H1 (cell line): ENCODE results near the gene CORO1C. TPM values are rescaled to one million over a fixed set of nuclear protein-coding genes. Genes with fewer than 3 reads are reported as not detected.

Experiments used
- CTCF ChIA-PET: fragments of 300-600 bp; sonication (Branson Sonifier 250); formaldehyde crosslinking; loops from one replicate; lab custom pipeline; 2021; ENCODE audit not compliant: partially characterized antibody; lab: Charles Lee
- POLR2A ChIA-PET: fragments of 300-600 bp; sonication (Branson Sonifier 250); formaldehyde crosslinking; loops from one replicate; lab custom pipeline; 2021; ENCODE audit warnings: inconsistent platforms; ENCODE audit not compliant: partially characterized antibody; lab: Charles Lee
- DNase-seq, 2 experiments: peaks; one replicate each; pipeline versions ENCODE4 v3.0.0 to v3.0.0-alpha.2; 2010 to 2022; ENCODE audit warnings: low spot score in 2 of 2, low read depth in 1 of 2, mixed read lengths in 1 of 2
- FAIRE-seq: peaks from 2 replicates; lab custom pipeline; 2011; peaks lifted over from hg19 to GRCh38; lab: Jason Lieb, UNC
- H2AFZ ChIP-seq: 2 replicates; pipeline ENCODE4 v1.8.1; 2012; ENCODE audit warnings: low read length, inconsistent platforms
- H2AK5ac ChIP-seq: 2 replicates; pipeline ENCODE4 v1.6.1; 2013; ENCODE audit warnings: low read depth, low read length
- H2BK120ac ChIP-seq: replicated peaks from 2 replicates; pipeline ENCODE3; 2013; ENCODE audit warnings: low read depth, low read length, inconsistent platforms
- H2BK12ac ChIP-seq: 2 replicates; pipeline ENCODE4 v1.6.1; 2013; ENCODE audit warnings: low read depth, low read length
- H2BK15ac ChIP-seq: 2 replicates; pipeline ENCODE4 v1.6.1; 2013; ENCODE audit warnings: low read length
- H2BK20ac ChIP-seq: 2 replicates; pipeline ENCODE4 v1.6.1; 2013; ENCODE audit warnings: low read length
- H2BK5ac ChIP-seq: 2 replicates; pipeline ENCODE4 v1.6.1; 2013; ENCODE audit warnings: low read depth, low read length
- H3K14ac ChIP-seq: 2 replicates; pipeline ENCODE4 v1.6.1; 2013; ENCODE audit warnings: inconsistent platforms; ENCODE audit not compliant: insufficient read length
- H3K18ac ChIP-seq: 2 replicates; pipeline ENCODE4 v1.6.1; 2013; ENCODE audit warnings: low read length; ENCODE audit errors: extremely low read depth
- H3K23ac ChIP-seq: 2 replicates; pipeline ENCODE4 v1.6.1; 2013; ENCODE audit warnings: inconsistent platforms; ENCODE audit not compliant: insufficient read length
- H3K23me2 ChIP-seq: 2 replicates; pipeline ENCODE4 v1.6.1; 2013; ENCODE audit warnings: low read depth, low read length
- H3K27ac ChIP-seq: 2 replicates; pipeline ENCODE4 v1.6.1; 2011; ENCODE audit warnings: low read depth, low read length, inconsistent platforms
- H3K27me3 ChIP-seq, 4 experiments: replicated peaks in 1 of 4; 1 replicate in 1 of 4; 2 replicates in 3 of 4; pipeline versions ENCODE4 v1.6.1 to v1.8.1; 2011 to 2013; ENCODE audit warnings: low read length in 3 of 4, mild to moderate bottlenecking in 3 of 4, inconsistent platforms in 2 of 4, mixed read lengths in 2 of 4, moderate library complexity in 1 of 4; ENCODE audit not compliant: control insufficient read depth in 3 of 4, insufficient read depth in 3 of 4; ENCODE audit errors: extremely low read depth in 1 of 4
- H3K36me3 ChIP-seq, 4 experiments: 2 replicates each; pipeline versions ENCODE4 v1.6.1 to v1.8.1; 2011 to 2013; ENCODE audit warnings: mild to moderate bottlenecking in 4 of 4, low read length in 3 of 4, moderate library complexity in 2 of 4, control low read depth in 1 of 4, inconsistent platforms in 1 of 4; ENCODE audit not compliant: insufficient read depth in 4 of 4, control insufficient read depth in 2 of 4
- H3K4ac ChIP-seq: replicated peaks from 2 replicates; pipeline ENCODE3; 2013; ENCODE audit warnings: low read length, low read depth, mixed read lengths, inconsistent platforms; ENCODE audit not compliant: insufficient read length
- H3K4me1 ChIP-seq, 4 experiments: replicated peaks in 1 of 4; 1 replicate in 1 of 4; 2 replicates in 3 of 4; pipeline versions ENCODE4 v1.6.1 to v1.8.1; 2011 to 2013; ENCODE audit warnings: low read length in 3 of 4, inconsistent platforms in 2 of 4, mixed read lengths in 1 of 4; ENCODE audit not compliant: insufficient read depth in 4 of 4, control insufficient read depth in 3 of 4
- H3K4me2 ChIP-seq, 2 experiments: 2 replicates each; pipeline versions ENCODE4 v1.6.1 to v1.8.1; 2011 to 2013; ENCODE audit warnings: low read depth in 2 of 2, low read length in 2 of 2, control low read depth in 1 of 2, inconsistent platforms in 1 of 2, mild to moderate bottlenecking in 1 of 2; ENCODE audit not compliant: insufficient read depth in 1 of 2
- H3K4me3 ChIP-seq, 4 experiments: fragments of 200-600, 300-600 bp in 1 of 4; sonication (generic), shearing (Covaris generic), sonication (Bioruptor Twin) in 1 of 4; 2 replicates each; pipeline versions ENCODE4 v1.5.1 to v1.8.1; 2011 to 2016; ENCODE audit warnings: low read length in 4 of 4, low read depth in 3 of 4, control low read depth in 2 of 4, inconsistent platforms in 2 of 4, mild to moderate bottlenecking in 2 of 4, mixed read lengths in 1 of 4, moderate library complexity in 1 of 4; ENCODE audit not compliant: insufficient read depth in 2 of 4; ENCODE audit errors: extremely low read depth in 1 of 4
- H3K56ac ChIP-seq: replicated peaks from 2 replicates; pipeline ENCODE3; 2013; ENCODE audit warnings: low read depth, mild to moderate bottlenecking, mixed read lengths, low read length, inconsistent platforms; ENCODE audit not compliant: insufficient read length
- H3K79me1 ChIP-seq: 2 replicates; pipeline ENCODE4 v1.6.1; 2013; ENCODE audit warnings: low read depth, low read length, control low read depth
- H3K79me2 ChIP-seq, 2 experiments: 2 replicates each; pipeline versions ENCODE4 v1.6.1 to v1.8.1; 2012 to 2013; ENCODE audit warnings: low read length in 2 of 2, mild to moderate bottlenecking in 2 of 2, inconsistent platforms in 1 of 2; ENCODE audit not compliant: insufficient read depth in 2 of 2, control insufficient read depth in 1 of 2
- H3K9ac ChIP-seq, 4 experiments: replicated peaks in 1 of 4; 1 replicate in 1 of 4; 2 replicates in 3 of 4; pipeline versions ENCODE4 v1.6.1 to v1.8.1; 2011 to 2013; ENCODE audit warnings: low read depth in 3 of 4, low read length in 3 of 4, control low read depth in 2 of 4, mild to moderate bottlenecking in 2 of 4, moderate library complexity in 2 of 4, inconsistent platforms in 1 of 4; ENCODE audit errors: extremely low read depth in 1 of 4
- H3K9me3 ChIP-seq, 2 experiments: 2 replicates each; pipeline versions ENCODE4 v1.6.1 to v1.8.1; 2012 to 2013; ENCODE audit warnings: mild to moderate bottlenecking in 2 of 2, moderate library complexity in 2 of 2, control low read depth in 1 of 2, inconsistent platforms in 1 of 2, low read depth in 1 of 2, low read length in 1 of 2, mixed read lengths in 1 of 2; ENCODE audit not compliant: insufficient read depth in 2 of 2
- H4K20me1 ChIP-seq, 2 experiments: replicated peaks in 1 of 2; 2 replicates each; pipeline versions ENCODE3 to v1.8.1; 2011 to 2013; ENCODE audit warnings: inconsistent platforms in 2 of 2, low read length in 2 of 2, mild to moderate bottlenecking in 1 of 2; ENCODE audit not compliant: insufficient read depth in 2 of 2, control insufficient read depth in 1 of 2
- H4K5ac ChIP-seq: 2 replicates; pipeline ENCODE4 v1.6.1; 2013; ENCODE audit warnings: low read length, low read depth, mixed read lengths, inconsistent platforms; ENCODE audit not compliant: insufficient read length
- H4K8ac ChIP-seq: 2 replicates; pipeline ENCODE4 v1.8.0; 2013; ENCODE audit warnings: mild to moderate bottlenecking, moderate library complexity, low read length, inconsistent platforms; ENCODE audit not compliant: insufficient read depth; ENCODE audit errors: extremely low read depth
- H4K91ac ChIP-seq: replicated peaks from 2 replicates; pipeline ENCODE3; 2013; ENCODE audit warnings: low read length, mixed read lengths, inconsistent platforms; ENCODE audit not compliant: insufficient read length
- BRCA1 ChIP-seq: IDR thresholded peaks from 2 replicates; pipeline ENCODE4 v1.6.1; 2012; ENCODE audit warnings: low read depth, low read length, improper control_type of control experiment
- GABPA ChIP-seq: IDR thresholded peaks from 2 replicates; pipeline ENCODE4 v1.6.1; 2011; ENCODE audit warnings: mild to moderate bottlenecking, low read length, moderate library complexity, borderline replicate concordance; ENCODE audit not compliant: insufficient read depth
- NANOG ChIP-seq: IDR thresholded peaks from 2 replicates; pipeline ENCODE4 v1.6.1; 2011; ENCODE audit warnings: low read length, low read depth, mild to moderate bottlenecking, inconsistent platforms; ENCODE audit not compliant: insufficient read depth, poor library complexity, severe bottlenecking
- TAF7 ChIP-seq: optimal IDR thresholded peaks from 2 replicates; pipeline ENCODE3; 2011; ENCODE audit warnings: low read depth, mild to moderate bottlenecking, inconsistent platforms, low read length, moderate library complexity, borderline replicate concordance
- TEAD4 ChIP-seq: IDR thresholded peaks from 2 replicates; pipeline ENCODE4 v1.6.1; 2012; ENCODE audit warnings: low read depth, low read length, inconsistent platforms, mixed read lengths
- WGBS, 2 experiments: shearing (Covaris generic) in 1 of 2; methylation state at CpG; one replicate each; pipeline versions ENCODE4 v1.1.6 to v1.1.7; 2013 to 2015; ENCODE audit warnings: low lambda C conversion rate in 2 of 2, mixed read lengths in 2 of 2, inconsistent platforms in 1 of 2, low coverage in 1 of 2, missing lambda C conversion rate in 1 of 2; ENCODE audit not compliant: insufficient replicate concordance in 2 of 2, insufficient coverage in 1 of 2, insufficient read length in 1 of 2; ENCODE audit errors: extremely low coverage in 1 of 2, missing lambda C conversion rate in 1 of 2; 5-methylcytosine and 5-hydroxymethylcytosine counted together
- polyA plus RNA-seq, 7 experiments: library from polyadenylated mRNA; depleted of rRNA in 3 of 7; stranded (reverse) in 5 of 7; unstranded in 2 of 7; fragments of >200 nt in 5 of 7; fragments of 200-250 nt in 2 of 7; gene quantifications; 1 replicate in 5 of 7; 2 replicates in 1 of 7; 4 replicates in 1 of 7; pipeline versions ENCODE4 v1.2.1 to v1.2.3, GENCODE V29; 2011 to 2013; ENCODE audit warnings: missing spikeins in 2 of 7, mixed read lengths in 2 of 7
- total RNA-seq: library from RNA; stranded (reverse); fragmentation: NEBNext Ultra II Directional; extraction: Animal tissue kit (Norgen Biotek cat#: 25700); gene quantifications from 2 replicates; pipeline ENCODE4 v1.2.1, GENCODE V29; 2021

Gene CORO1C
- total and polyA plus RNA-seq, 2 of the 8 experiments (the other 6 are each of a cell fraction or from before 2014, with no cell fraction given) = 72.7 to 120 TPM

GRCh38 chr12:108772891-108773797 lies 41.8 kb upstream of the CORO1C start:
- Histone ChIP-seq H3K9me3 (no peaks in the 10 kb centered on the region), H2BK120ac (no peak overlapping the region), H3K79me2 (no peaks in the 10 kb centered on the region), H2BK15ac (peak overlapping the region; percentile 5; the same call in 1 of the 2 replicates), H3K14ac (no peak overlapping the region), H2AFZ (no peak overlapping the region), H3K56ac (no peak overlapping the region), H4K5ac (no peak overlapping the region), H4K20me1 (peaks cover 0 to 4% of the 10 kb centered on the region in 2 experiments), H2BK5ac (peak overlapping the region; percentile 13; the same call in 1 of the 2 replicates), H3K36me3 (no peaks in the 10 kb centered on the region), H3K4me1 (peaks cover 0 to 15% (median 2%) of the 10 kb centered on the region in 4 experiments; a peak in 3 of 7 replicates), H3K23me2 (peaks cover 8% of the 10 kb centered on the region), H3K4me2 (no peak overlapping the region), H3K79me1 (no peaks in the 10 kb centered on the region; the same call in 1 of the 2 replicates), H3K4me3 (no peak overlapping the region), H3K4ac (no peak overlapping the region), H2BK12ac (peak overlapping the region; percentile 93), H2BK20ac (no peak overlapping the region), H4K91ac (peak overlapping the region; percentile 12), H4K8ac (no peak overlapping the region), H3K27me3 (no peaks in the 10 kb centered on the region), H3K9ac (no peak overlapping the region; a peak in 1 of 7 replicates), H3K18ac (peak overlapping the region; percentile 32; the same call in 1 of the 2 replicates), H3K23ac (no peak overlapping the region), H3K27ac (no peak overlapping the region; the same call in 1 of the 2 replicates), H2AK5ac (peak overlapping the region; percentile 79; the same call in 1 of the 2 replicates)
- WGBS, 2 experiments = 91% methylated on average over 25 of the region's 25 CpGs; no CpG with 5 or more reads in 1 of the 2 experiments
- CTCF ChIA-PET = interaction anchor here (0.9 to 4.0 kb wide), 4 partner anchors 21 to 108 kb away, joined by 3 to 15 read pairs (median 8); no protein-coding TSS in a partner anchor
- DNase-seq (no peak), FAIRE-seq (no peak)
- POLR2A ChIA-PET = no interaction called here
- no peak for TF ChIP-seq TEAD4
- TF ChIP-seq GABPA = no peak
- no peak for TF ChIP-seq NANOG
- TF ChIP-seq TAF7 = no peak
- TF ChIP-seq BRCA1 = no peak
